Amygdala (tissue), 56 donors: ENCODE results near the gene ZNF280C.
"Not testable (repeated sequence)": the region's sequence is repeated elsewhere in the genome, so short reads cannot be mapped to it uniquely, and the experiment has no call there.

Source experiments
- DNase-seq, 56 donors: peaks; one replicate each; lab custom pipeline; 2025; lab: John Stamatoyannopoulos, UW

Gene ZNF280C, protein sequence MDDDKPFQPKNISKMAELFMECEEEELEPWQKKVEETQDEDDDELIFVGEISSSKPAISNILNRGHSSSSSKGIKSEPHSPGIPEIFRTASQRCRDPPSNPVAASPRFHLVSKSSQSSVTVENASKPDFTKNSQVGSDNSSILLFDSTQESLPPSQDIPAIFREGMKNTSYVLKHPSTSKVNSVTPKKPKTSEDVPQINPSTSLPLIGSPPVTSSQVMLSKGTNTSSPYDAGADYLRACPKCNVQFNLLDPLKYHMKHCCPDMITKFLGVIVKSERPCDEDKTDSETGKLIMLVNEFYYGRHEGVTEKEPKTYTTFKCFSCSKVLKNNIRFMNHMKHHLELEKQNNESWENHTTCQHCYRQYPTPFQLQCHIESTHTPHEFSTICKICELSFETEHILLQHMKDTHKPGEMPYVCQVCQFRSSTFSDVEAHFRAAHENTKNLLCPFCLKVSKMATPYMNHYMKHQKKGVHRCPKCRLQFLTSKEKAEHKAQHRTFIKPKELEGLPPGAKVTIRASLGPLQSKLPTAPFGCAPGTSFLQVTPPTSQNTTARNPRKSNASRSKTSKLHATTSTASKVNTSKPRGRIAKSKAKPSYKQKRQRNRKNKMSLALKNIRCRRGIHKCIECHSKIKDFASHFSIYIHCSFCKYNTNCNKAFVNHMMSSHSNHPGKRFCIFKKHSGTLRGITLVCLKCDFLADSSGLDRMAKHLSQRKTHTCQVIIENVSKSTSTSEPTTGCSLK

DNA sequence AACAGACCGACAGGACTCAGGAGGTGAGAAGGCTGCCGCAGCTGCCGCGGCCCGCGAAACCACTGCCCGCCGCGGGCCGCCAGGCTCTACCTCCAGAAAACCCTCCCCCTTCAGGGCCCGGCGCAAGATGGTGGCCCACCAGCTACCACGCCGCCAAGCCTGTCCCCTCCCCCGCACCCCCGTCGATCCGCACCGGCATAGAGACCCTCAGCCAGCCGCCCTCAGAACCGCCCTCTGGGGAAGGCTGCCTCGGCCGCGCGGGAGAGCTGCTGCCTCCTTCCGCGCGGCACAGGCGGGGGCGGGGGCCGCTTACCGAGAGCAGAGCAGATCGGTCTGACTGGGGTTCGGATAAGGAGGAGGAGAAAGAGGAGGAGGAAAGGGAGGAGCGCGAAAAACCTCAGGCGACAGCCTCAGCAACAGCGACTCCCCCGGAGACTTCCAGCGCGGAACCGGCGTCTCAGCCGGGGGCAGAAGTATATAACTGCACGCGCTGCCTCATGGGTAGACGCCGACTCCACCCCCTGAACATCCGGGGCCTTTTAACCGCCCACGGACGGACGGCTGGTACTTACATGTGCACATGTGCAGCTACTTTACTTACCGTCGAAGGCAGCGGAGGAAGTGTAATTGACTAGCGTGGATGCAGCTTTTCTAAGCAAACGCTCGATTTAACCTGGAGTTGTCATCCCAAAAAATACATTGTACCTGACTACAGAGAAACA, at the start of gene ZNF280C:
ZNF280C (minus strand) TSS at position 451 of the 722 bp plus-strand sequence. CDS start 8,450 bp downstream, outside the sequence.
- DNase-seq: peak; percentile 3 to 86 (median 66)

DNA sequence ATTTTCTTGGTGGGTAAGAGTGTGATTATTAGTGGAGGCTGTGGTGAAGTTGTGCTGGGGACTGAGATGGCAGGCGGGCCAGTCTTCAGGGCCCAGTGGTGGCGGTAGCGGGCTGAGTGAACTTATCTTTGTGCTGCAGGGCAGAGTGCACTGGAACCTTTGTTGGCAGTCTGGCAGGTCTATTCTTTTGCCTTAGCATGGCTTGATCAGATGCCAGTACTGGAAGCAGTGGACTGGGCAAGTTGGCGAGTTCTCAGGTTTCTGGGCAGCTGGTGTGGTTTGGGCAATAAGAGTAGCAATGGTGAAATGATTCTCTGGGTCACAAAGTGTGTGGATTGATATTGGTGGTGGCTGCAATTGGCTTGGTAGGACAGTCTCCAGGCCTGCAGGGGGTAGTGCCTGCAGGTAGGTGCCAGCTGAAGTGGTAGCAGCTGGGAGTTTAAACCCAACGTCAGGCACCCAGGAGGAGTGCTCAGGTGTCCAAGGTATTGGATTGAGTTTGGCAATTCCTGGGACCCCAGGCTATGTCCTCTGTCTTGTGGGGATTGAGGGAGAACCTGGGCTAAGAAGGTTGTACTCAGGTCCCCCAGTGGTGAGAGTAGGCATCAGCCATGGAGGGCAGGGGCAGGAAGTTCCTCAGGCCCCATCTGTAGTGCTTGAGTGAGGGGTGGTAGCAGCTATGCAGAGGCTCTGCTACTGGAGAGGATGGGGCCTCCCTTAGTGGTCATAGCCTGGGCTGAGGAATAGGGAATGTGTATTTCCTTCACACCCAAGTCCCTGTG, 36.1 kb upstream of the ZNF280C start:
- DNase-seq: peak in 1 of 56 donors; percentile 0

DNA sequence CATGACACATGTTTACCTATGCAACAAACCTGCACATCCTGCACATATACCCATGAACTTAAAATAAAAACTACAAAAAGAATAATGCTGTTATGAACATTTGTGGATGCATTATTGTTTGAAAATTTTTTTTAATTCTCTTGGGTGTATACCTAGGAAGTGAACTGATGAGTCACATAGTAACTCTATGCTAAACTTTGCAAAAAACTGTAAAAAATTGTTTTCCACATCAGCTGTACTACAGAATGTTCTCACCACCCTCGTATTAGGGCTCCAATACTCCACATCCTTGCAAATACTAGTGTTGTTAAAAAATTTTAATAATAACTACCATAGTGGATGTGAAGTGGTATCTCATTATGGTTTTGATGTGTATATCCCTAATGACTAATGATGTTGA, 33.3 kb upstream of the ZNF280C start:
- DNase-seq: no peak

GRCh38 chrX:130301405-130301804, 32.7 kb upstream of the ZNF280C start:
- no peak for DNase-seq

GRCh38 chrX:130300010-130300282, 31.2 kb upstream of the ZNF280C start:
- DNase-seq: no peak

GRCh38 chrX:130299279-130300009, 30.7 kb upstream of the ZNF280C start:
- no peak for DNase-seq

GRCh38 chrX:130296743-130297142, 28.0 kb upstream of the ZNF280C start:
- no peak for DNase-seq

- no peak for DNase-seq
Observed at GRCh38 chrX:130296297-130296678, 27.6 kb upstream of the ZNF280C start.

- no peak for DNase-seq
Observed at GRCh38 chrX:130295519-130296296, 27.0 kb upstream of the ZNF280C start.

- DNase-seq: no peak
Observed at GRCh38 chrX:130287071-130287770, 18.5 kb upstream of the ZNF280C start.

DNA sequence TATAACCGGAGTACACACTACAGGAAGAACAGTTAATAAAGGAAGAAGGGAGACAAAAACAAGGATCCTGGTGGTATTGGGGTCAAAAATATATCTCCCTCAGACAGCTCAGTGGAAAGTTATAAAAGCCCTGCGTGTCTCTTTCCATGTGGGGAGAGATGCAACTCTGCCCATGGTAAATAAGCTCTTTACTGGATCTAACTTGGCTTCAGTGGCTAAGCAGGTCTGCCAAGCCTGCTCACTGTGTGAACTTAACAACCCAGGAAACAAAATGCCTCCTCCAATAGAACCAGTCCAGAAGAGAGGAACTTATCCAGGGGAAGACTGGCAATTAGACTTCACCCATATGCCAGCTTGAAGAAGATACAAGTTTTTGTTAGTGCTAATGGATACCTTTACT, 17.0 kb upstream of the ZNF280C start:
- no peak for DNase-seq

GRCh38 chrX:130285069-130285620, 16.4 kb upstream of the ZNF280C start:
- no peak for DNase-seq

- DNase-seq: no peak
Observed at GRCh38 chrX:130282151-130282550, 13.5 kb upstream of the ZNF280C start.

DNA sequence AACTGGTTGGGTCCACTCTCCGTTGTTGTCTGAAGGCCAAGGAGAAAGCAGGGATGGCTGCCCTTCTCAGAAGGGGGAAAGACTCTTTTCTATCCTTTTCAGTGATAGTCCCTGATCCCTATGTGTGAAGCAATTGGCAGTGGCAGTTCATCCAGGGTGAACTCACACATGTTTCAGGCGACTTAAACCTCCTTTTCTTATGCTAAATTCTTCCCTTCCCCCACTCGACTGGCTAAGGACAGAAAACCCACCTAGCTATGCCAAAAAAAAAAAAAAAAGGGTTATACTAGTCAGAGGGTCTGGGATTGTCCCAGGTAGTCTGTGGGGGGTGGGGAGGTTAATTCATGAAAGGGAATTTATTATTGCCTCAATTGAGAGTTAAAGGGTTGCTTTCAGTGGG, 12.2 kb upstream of the ZNF280C start:
- DNase-seq: no peak

- DNase-seq: not testable (repeated sequence)
Observed at GRCh38 chrX:130272253-130272652, 3.6 kb upstream of the ZNF280C start.

DNA sequence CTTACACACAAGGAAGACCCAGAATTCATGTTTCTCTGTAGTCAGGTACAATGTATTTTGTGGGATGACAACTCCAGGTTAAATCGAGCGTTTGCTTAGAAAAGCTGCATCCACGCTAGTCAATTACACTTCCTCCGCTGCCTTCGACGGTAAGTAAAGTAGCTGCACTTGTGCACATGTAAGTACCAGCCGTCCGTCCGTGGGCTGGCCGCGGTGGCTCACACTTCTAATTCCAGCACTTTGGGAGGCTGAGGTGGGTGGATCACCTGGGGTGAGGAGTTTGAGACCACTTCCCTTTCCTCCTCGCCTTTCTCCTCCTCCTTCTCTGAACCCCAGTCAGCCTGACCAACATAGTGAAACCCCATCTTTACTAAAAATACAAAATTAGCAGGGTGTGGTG, 692 bp upstream of the ZNF280C start:
- peak in 1 of 56 donors; percentile 2 for DNase-seq

DNA sequence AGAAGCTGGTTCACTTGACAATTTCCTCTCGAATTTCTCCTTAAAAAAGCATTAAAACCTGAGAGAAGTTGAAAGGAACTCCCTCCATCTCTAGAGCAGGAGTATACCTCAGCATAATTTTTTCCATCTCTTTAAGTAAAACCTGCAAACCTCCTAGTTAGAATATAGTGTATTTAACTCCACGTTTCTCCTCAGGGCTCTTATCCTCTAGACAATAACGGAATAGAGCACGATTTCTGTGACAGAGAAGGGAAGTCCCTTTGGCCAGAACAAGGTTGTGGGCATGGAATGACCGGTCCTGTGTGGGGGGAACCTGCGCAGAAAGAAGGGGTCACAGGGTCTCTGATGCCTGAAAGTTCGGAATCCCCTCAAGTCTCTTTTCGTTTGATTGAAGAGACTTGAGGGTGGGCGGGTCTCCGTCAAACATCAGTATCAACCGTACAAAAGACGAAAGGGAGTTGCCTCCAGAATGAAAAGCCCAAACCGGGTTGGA, 697 bp downstream of the ZNF280C start:
- DNase-seq: peak in 4 of 56 donors; percentile 1 to 40 (median 20)

DNA sequence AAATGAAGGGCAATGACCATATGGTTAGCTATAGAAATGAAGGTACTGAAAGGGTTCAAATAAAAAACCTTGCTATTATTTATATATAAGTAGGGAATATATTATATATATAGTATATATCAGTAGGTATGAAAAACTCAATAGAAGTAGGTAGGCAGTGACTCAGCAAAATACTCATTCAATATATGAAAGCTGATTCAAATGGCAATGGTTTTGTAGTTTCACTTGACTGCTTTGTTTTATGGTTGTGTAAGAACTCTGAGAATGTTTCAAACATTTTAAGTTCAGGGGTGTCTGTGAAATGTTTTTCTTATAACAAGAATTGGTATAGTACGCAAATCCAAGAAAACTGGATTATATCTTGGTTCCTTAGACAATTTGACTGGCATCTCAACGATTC, 4.1 kb downstream of the ZNF280C start:
- DNase-seq: no peak
